ENCODE data around the gene OR52K1. TPM values are rescaled to one million over a fixed set of nuclear protein-coding genes. Genes with fewer than 3 reads are reported as not detected.
"Not testable (repeated sequence)": the region's sequence is repeated elsewhere in the genome, so short reads cannot be mapped to it uniquely, and the experiment has no call there.

The OR52K1 gene
- total RNA-seq, 1 donor from 2014 or later: not detected

GRCh38 chr11:4527926-4528325 is 45.5 kb downstream of the OR52K1 start:
- H3K9me3 ChIP-seq: no peaks in the 10 kb centered on the region
- H3K4me3 ChIP-seq: no peak overlapping the region
- intact Hi-C loops (cut with DNase I): no loop called here
- TF ChIP-seq CTCF (IDR thresholded peaks at IDR 0.05): no peak
- no peak for DNase-seq (ENCODE audit: low spot score in 2 of 2)
- H3K27me3 ChIP-seq: no peaks in the 10 kb centered on the region
- H3K36me3 ChIP-seq: no peaks in the 10 kb centered on the region
- no peak overlapping the region for H3K27ac ChIP-seq
- H3K4me1 ChIP-seq: no peaks in the 10 kb centered on the region

GRCh38 chr11:4531686-4532085 is 49.2 kb downstream of the OR52K1 start:
- H3K27me3 ChIP-seq; H3K27ac ChIP-seq; H3K4me3 ChIP-seq; H3K9me3 ChIP-seq; H3K36me3 ChIP-seq; intact Hi-C loops (cut with DNase I); H3K4me1 ChIP-seq; DNase-seq (ENCODE audit: low spot score in 2 of 2): not testable (repeated sequence)

GRCh38 chr11:4539603-4540219 is 57.3 kb downstream of the OR52K1 start:
- no peak for DNase-seq (ENCODE audit: low spot score in 2 of 2)
- no peak overlapping the region for H3K27ac ChIP-seq
- H3K9me3 ChIP-seq: no peaks in the 10 kb centered on the region
- no peaks in the 10 kb centered on the region for H3K36me3 ChIP-seq
- no peaks in the 10 kb centered on the region for H3K4me1 ChIP-seq
- intact Hi-C loops (cut with DNase I): no loop called here
- no peaks in the 10 kb centered on the region for H3K27me3 ChIP-seq
- peak in 2 of 3 experiments; percentile 33 to 34 for TF ChIP-seq CTCF (IDR thresholded peaks at IDR 0.05)
- no peak overlapping the region for H3K4me3 ChIP-seq

GRCh38 chr11:4541071-4541470 is 58.6 kb downstream of the OR52K1 start:
- Histone ChIP-seq H3K27ac (no peak overlapping the region), H3K4me1 (no peaks in the 10 kb centered on the region), H3K36me3 (no peaks in the 10 kb centered on the region), H3K27me3 (no peaks in the 10 kb centered on the region), H3K4me3 (no peak overlapping the region), H3K9me3 (no peaks in the 10 kb centered on the region)
- no peak for TF ChIP-seq CTCF (IDR thresholded peaks at IDR 0.05)
- DNase-seq (ENCODE audit: low spot score in 2 of 2): no peak
- intact Hi-C loops (cut with DNase I): no loop called here

Other genes with a start within 250 kb of the OR52K1 start
- gene OR52B4, start 114.3 kb upstream of the OR52K1 start, total RNA-seq: not detected
- gene TRIM21, start 88.9 kb upstream of the OR52K1 start, total RNA-seq: 7.8 TPM
- not detected for gene OR52K2, start 33.4 kb upstream of the OR52K1 start, total RNA-seq
- not detected for gene OR52M1, start 62.5 kb downstream of the OR52K1 start, total RNA-seq
- gene OR52I2, start 99.1 kb downstream of the OR52K1 start, total RNA-seq: not detected
- gene OR52I1, start 111.4 kb downstream of the OR52K1 start, total RNA-seq: not detected
- 18.6 TPM for gene TRIM68, start 125.6 kb downstream of the OR52K1 start, total RNA-seq
- not detected for gene OR51D1, start 154.8 kb downstream of the OR52K1 start, total RNA-seq
- 1.7 TPM for gene OR51E1, start 161.3 kb downstream of the OR52K1 start, total RNA-seq
- gene OR51E2, start 215.2 kb downstream of the OR52K1 start, total RNA-seq: 2.0 TPM
- gene MMP26, start 222.1 kb downstream of the OR52K1 start, total RNA-seq: not detected

Data from ascending aorta (tissue), 2 donors.